GM19324 (cell line): ENCODE measurements around the gene LSM14B.
A peak's percentile ranks its signal among the peaks of the same experiment; 100 is the strongest.
"Not testable (repeated sequence)": the region's sequence is repeated elsewhere in the genome, so short reads cannot be mapped to it uniquely, and the experiment has no call there.

ENCODE experiments used
- ATAC-seq: cut with Tn5 transposase; IDR thresholded peaks from one replicate; pipeline ENCODE4 v1.9.1; 2021; ENCODE audit warnings: mild to moderate bottlenecking, moderate library complexity; ENCODE audit not compliant: unreplicated experiment, low FRiP score

The LSM14B gene

GRCh38 chr20:62143957-62144825 lies 21.9 kb downstream of the LSM14B start:
- ATAC-seq, result peak; percentile 15

GRCh38 chr20:62145688-62146018 lies 23.4 kb downstream of the LSM14B start:
- ATAC-seq, result no peak

- no peak for ATAC-seq
These were observed 23.9 kb downstream of the LSM14B start for GRCh38 chr20:62146019-62146755.

GRCh38 chr20:62147125-62147524 lies 24.9 kb downstream of the LSM14B start:
- no peak for ATAC-seq

- ATAC-seq, result no peak
These were observed 25.3 kb downstream of the LSM14B start for GRCh38 chr20:62147528-62147927.

- ATAC-seq, result not testable (repeated sequence)
These were observed 26.1 kb downstream of the LSM14B start for GRCh38 chr20:62148383-62148782.

GRCh38 chr20:62148908-62149314 lies 26.6 kb downstream of the LSM14B start:
- no peak for ATAC-seq

- ATAC-seq, result no peak
These were observed 27.4 kb downstream of the LSM14B start for GRCh38 chr20:62149532-62150309.

- no peak for ATAC-seq
These were observed 28.0 kb downstream of the LSM14B start for GRCh38 chr20:62150310-62150575.

GRCh38 chr20:62151225-62151624 lies 28.9 kb downstream of the LSM14B start:
- no peak for ATAC-seq

GRCh38 chr20:62151835-62152364 lies 29.6 kb downstream of the LSM14B start:
- ATAC-seq, result no peak

- ATAC-seq, result no peak
These were observed 33.4 kb downstream of the LSM14B start for GRCh38 chr20:62155428-62156253.

- no peak for ATAC-seq
These were observed 33.9 kb downstream of the LSM14B start for GRCh38 chr20:62156254-62156556.

GRCh38 chr20:62156592-62157386 lies 34.5 kb downstream of the LSM14B start:
- ATAC-seq, result no peak

- ATAC-seq, result no peak
These were observed 35.3 kb downstream of the LSM14B start for GRCh38 chr20:62157387-62158087.

GRCh38 chr20:62158088-62158400 lies 35.8 kb downstream of the LSM14B start:
- no peak for ATAC-seq

- no peak for ATAC-seq
These were observed 36.3 kb downstream of the LSM14B start for GRCh38 chr20:62158541-62158940.

GRCh38 chr20:62159052-62159451 lies 36.8 kb downstream of the LSM14B start:
- no peak for ATAC-seq

- ATAC-seq, result no peak
These were observed 37.6 kb downstream of the LSM14B start for GRCh38 chr20:62159839-62160238.
